Frontal cortex (tissue), 4 donors: ENCODE data around the gene CDK5RAP1. TPM values are rescaled to one million over a fixed set of nuclear protein-coding genes. Genes with fewer than 3 reads are reported as not detected.

Experiments used
- DNase-seq, 2 donors: peaks; one replicate each; pipeline ENCODE4 v3.0.0; 2012; ENCODE audit warnings: low spot score in 2 of 2
- FAIRE-seq: peaks from 2 replicates; lab custom pipeline; 2012; peaks lifted over from hg19 to GRCh38; lab: Jason Lieb, UNC
- total RNA-seq: library from RNA; depleted of rRNA; stranded (reverse); fragments of >200 nt; gene quantifications from one replicate; pipeline ENCODE4 v1.2.3, GENCODE V29; 2014
- donor health status: control.
- donor health status: control.
- donor health status: control.

CDK5RAP1 gene
- total RNA-seq, 1 donor from 2014 or later: 22.8 TPM

GRCh38 chr20:33423141-33423834 is 22.0 kb upstream of the CDK5RAP1 start:
- no peak for DNase-seq
- no peak for FAIRE-seq

GRCh38 chr20:33419140-33419974 is 18.0 kb upstream of the CDK5RAP1 start:
- DNase-seq (no peak), FAIRE-seq (no peak)

GRCh38 chr20:33418033-33418432 is 16.7 kb upstream of the CDK5RAP1 start:
- no peak for FAIRE-seq

DNA sequence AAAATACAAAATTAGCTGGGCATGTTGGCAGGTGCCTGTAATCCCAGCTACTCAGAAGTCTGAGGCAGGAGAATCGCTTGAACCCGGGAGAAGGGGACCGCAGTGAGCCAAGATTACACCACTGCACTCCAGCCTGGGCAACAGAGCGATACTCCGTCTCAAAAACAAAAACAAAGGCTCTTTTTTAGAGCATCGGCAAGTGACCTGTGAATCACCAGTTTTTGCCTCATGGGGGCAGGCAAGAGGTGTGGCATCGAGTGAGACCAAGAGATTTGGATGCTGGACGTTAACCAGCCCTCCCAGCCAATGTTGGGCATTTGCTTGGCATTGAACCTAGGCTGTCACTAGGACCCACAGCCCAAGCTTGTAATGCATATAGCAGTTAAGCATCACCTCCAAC is 14.6 kb upstream of the CDK5RAP1 start:
- FAIRE-seq (no peak), DNase-seq (peak in 1 of 2 donors; percentile 59)

More at GRCh38 chr20:33418033-33418432, 16.7 kb upstream of the CDK5RAP1 start:
- DNase-seq: no peak

DNA sequence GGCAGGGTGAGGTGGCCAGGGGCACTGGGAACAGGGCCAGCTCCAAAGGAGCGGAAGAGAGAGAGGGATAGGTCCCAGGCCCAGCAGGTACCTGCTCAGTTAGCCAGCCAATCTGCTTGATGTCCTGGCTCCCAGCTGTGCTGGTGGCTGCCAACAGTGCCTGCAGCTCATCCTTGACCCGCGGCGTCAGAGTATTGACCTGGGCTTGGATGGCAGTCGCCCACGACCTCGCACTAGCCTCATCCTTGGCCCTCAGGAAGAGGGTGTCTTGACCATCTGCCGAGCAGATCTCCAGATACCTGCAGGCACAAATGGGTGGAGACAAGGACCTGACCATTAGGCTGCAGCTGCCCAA is 11.1 kb upstream of the CDK5RAP1 start:
- DNase-seq (no peak), FAIRE-seq (no peak)

DNA sequence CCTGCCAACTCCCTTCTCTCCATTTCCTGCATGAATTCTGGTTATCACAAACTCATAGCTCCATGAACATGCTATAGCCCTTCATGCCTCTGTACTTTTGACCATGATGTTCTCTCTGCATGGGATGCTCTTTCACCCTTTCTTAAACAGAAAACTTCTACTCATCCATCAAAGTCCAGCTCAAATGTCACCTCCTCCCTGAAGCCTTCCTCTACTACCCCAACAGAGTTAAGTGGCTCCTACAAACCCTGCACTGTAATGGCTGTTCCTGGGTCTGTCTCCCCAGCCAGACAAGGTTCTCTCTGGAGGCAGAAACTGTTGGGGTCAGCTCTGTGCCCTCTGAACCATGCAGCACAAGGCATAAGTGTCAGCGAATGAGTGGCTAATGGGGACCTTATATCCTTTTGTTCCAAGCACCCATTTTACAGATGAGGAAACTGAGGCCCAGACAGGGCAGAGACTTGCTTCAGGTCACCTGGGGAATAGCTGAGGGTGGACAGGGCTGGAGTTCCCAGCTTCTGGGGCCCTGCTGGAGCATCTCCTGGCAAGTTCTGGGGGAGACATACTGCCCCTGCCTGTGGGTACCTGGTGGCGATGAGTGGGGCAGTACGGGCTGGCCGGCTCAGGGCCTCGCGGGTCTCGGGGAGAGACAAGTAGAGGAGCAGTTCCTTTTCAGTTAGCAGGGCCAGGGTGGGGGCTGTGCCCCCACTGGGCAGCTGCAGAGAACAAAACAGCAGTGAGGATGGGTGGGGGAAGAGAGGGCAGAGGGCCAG is 10.6 kb upstream of the CDK5RAP1 start:
- FAIRE-seq (no peak), DNase-seq (no peak)

DNA sequence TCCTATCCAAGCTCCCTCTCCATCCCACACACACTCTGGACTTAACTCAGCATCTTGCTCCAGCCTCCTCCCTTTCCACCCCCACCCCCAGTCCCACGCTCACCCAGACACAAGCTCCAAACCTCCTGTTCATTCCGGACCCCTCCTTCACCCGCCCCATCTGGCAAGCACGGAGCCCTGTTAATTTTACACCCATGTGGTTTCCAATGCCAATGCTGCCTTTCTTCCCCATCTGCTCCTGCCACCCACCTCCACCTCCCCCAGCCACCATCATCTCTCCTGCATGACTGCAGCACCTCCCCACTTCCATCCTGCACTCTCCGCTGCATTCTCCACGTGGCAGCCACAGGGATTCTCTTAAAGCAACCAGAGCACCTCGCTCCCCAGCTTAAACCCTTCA is 9.9 kb upstream of the CDK5RAP1 start:
- DNase-seq (no peak), FAIRE-seq (no peak)

DNA sequence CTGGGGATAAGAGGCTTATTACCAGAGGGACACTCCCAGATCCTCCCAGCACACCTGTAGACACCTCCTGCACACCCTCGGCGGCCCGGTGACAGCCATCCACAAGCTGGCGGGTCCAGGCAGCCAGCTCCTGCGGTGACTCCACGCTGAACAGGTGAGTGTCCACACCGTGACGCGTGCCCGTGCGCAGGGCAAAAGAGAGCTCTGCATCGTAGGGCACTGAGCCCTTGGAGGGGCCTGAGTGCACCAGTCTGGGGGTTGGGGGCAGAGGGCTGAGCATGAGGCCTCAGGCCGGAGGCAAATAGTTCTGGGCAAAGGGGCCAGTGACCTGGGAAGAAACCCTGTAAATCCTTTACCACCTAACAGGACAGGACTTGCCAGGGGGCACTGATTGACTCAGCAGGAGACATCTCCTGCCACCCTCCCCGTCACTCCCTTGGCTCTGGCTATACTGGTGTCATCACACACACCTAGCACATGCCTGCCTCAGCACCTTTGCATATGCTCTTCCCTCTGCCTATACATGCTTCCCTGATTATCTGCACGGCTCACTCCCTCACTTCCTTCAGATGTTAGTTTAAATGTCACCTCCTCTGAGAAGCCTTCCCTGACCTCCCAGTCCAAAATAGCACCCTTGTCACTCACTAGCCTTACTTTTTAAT is 8.9 kb upstream of the CDK5RAP1 start:
- DNase-seq (no peak), FAIRE-seq (no peak)

DNA sequence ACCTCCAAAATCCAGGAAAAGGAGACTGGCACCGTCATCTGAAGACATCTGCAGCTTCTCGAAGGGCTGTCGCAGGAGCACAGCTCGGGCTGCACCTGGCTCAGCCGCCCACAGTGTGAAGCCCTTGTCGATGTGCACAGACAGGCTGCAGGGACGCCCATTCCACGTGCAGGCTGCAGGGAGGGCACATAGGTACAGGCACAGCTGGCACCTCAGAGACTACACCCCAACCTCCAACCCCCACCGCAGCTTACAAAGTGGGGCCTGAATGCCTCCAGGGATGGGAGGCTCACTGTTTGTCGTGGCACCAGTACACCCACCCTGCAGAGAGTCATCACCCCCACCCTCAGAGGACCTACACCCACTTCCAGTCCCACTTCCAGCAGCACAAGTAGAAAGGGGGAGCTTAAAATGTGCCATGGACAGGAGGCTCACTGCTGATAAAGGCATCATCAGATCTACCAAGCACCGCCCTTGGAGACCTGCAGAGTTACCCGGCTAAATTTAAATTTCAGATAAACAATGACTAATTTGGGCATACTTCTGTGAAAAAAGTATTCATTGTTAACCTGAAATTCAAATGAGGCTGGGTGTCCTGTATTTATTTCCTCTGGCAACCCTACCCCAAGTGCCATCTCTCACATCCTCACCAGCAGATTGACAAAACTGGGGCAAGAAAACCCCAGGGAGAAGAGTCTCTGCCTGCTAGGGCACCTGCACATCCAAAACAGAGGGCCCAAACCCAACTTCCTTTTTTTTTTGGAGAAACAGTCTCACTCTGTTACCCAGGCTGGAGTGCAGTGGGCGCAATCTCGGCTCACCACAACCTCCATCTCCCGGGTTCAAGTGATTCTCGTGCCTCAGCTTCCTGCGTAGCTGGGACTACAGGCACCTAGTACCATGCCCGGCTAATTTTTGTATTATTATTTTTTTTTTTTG is 7.7 kb upstream of the CDK5RAP1 start:
- no peak for FAIRE-seq
- DNase-seq: no peak

GRCh38 chr20:33408313-33408712 is 7.0 kb upstream of the CDK5RAP1 start:
- FAIRE-seq (no peak), DNase-seq (no peak)

DNA sequence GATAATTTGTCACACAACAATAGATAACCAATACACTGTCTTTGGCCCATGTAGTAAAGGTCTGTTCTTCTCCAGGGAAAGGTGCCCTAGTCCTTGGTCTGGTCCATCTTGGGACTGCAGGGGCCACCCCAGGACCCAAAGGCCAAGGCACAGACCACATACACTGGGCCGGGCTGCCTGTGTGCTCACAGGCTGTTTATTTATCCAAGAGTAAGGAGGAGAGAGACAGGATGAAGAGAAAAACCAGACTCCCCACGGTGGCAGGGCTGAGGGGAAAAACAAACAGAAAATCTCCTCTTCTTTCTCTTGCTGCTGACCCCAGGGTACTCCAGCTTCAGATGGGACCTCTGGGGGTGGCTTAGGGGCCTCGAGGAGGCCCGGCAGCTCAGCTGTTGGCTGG is 6.5 kb upstream of the CDK5RAP1 start:
- FAIRE-seq (no peak), DNase-seq (no peak)

GRCh38 chr20:33407251-33407650 is 5.9 kb upstream of the CDK5RAP1 start:
- FAIRE-seq: no peak
- no peak for DNase-seq

- DNase-seq (no peak), FAIRE-seq (no peak)
Measured at GRCh38 chr20:33404281-33404680, 3.0 kb upstream of the CDK5RAP1 start.

DNA sequence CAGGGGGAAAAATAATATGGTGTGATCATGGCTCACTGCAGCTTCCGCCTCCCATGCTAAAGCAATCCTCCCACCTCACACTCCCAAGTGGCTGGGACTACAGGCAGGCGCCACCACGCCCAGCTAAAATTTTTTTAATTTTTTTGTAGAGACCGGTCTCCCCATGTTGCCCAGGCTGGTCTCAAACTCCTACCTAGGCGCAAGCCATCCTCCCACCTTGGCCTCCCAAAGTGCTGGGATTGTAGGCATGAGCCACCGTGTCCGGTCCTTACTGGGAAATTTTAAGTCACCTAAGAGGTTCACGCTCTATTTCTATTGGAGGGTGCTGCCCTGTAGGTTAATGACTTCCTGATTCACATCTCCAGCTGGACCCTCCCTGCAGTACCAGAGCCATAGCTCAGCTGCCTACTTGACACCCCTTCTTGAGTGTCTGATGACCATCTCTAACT is 626 bp upstream of the CDK5RAP1 start:
- DNase-seq: no peak
- FAIRE-seq: no peak

DNA sequence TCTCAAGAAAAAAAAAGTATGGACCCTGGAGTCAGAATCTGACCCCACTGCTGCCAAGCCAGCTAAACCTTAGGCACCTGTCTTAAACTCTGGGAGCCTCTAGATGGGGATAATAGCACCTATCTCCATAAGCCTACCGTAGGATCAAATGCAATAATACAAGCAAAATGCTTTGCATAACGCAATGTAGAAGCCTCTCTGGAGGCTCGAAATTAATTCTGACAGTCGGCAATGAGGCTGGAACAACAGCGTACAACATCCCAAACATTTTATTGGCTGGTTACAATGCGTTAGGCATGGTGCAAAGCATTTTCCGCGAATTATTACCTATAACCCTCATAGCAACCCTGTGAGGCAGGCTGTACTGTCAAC is 521 bp downstream of the CDK5RAP1 start:
- FAIRE-seq: no peak
- no peak for DNase-seq

DNA sequence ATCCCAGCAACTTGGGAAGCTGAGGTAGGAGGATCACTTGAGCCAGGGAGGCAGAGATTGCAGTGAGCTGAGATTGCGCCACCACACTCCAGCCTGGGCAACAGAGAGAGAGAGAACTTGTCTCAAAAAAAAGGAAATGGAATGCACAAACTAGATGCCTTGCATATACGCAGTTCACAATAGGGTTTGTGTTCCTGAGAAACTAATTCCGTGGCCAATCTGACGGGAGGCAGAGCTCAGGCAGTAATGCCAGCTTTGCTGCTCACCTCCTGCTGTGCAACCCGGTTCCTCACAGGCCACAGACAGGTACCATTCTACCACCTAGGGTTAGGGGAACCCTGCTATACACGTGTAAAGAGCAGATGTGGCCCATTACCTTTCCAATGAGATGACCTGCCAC is 1.4 kb downstream of the CDK5RAP1 start:
- DNase-seq (no peak), FAIRE-seq (no peak)

DNA sequence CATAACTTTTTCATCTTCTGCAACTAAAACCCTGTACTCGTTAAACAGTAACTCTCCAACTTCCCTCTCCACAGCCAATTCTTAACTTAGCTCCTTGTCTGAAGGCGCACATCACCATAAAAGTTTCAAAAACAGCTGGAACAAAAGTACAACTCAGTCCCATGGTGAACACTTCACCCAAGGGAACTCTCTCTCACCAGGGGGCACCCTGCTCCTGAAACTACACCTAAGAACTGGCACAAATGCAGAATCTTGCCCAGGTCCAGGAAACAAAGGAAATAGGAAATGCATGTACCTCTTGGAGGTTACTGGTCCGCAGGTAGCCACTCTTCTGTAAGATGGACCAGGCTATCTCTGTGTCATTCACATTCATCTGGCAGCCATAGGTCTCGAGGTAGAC is 6.6 kb downstream of the CDK5RAP1 start:
- DNase-seq (no peak), FAIRE-seq (no peak)

DNA sequence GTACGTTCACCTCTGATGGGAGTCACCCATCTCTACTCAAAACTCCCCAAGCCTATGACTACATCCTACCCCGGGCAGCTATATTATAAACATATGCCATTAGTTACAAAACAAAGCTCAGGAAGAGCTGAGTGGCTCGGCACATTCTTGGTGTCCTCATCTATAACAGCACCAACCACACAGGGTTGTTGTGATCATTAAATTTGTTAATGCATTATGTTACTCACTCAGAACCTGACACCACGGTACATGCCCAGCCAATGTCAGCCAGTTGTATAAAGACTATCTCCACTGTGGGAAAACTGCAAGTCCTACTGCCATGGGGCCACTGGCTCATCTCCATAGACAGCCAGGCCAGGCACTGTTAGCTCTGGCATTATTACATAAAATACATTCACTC is 7.7 kb downstream of the CDK5RAP1 start:
- no peak for FAIRE-seq
- DNase-seq: no peak

DNA sequence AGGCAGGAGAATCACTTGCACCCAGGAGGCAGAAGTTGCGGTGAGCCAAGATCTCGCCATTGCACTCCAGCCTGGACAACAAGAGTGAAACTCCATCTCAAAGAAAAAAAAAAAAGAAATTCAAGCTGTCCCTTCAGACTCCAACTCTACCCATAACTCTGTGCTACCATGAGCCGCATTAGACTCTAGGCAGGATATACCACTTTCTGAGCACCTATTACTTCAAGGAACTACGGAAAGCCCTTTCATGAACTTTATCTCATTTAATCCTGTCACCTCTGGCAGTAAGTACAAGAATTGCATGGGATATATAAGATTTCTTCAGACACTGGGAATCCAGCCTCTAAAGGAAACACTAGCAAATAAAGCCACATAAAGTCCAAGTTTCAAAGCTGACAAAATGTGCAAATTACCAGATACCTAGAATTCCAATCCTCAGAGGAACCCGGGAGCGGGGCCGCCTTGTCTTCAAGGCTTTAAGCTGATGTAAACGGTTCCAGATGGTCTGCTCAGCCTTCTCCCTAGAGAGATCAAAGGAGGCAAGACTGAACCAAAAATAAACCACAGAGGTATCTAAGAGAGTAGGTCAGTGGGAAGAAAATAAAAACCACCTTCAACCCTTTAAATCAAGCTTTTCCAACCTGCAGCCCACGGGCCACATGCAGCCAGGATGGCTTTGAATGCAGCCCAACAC is 9.4 kb downstream of the CDK5RAP1 start:
- FAIRE-seq: no peak
- no peak for DNase-seq
